Hematopoietic multipotent progenitor cell treated with erythropoietin and hydrocortisone succinate and interleukin-3 and kit ligand, for 17 days (in vitro differentiated cells): ENCODE measurements around the gene PSMB3.
A peak's percentile ranks its signal among the peaks of the same experiment; 100 is the strongest.
"Not testable (repeated sequence)": the region's sequence is repeated elsewhere in the genome, so short reads cannot be mapped to it uniquely, and the experiment has no call there.

Experiments
- DNase-seq: peaks from one replicate; pipeline ENCODE4 v3.0.0-alpha.2; 2015; ENCODE audit warnings: low spot score

PSMB3 gene

GRCh38 chr17:38749223-38750043 lies 3.1 kb upstream of the PSMB3 start:
- DNase-seq, result no peak

- DNase-seq, result no peak
Measured at GRCh38 chr17:38750044-38750311, 2.6 kb upstream of the PSMB3 start.

- no peak for DNase-seq
Measured at GRCh38 chr17:38750312-38751121, 2.0 kb upstream of the PSMB3 start.

DNA sequence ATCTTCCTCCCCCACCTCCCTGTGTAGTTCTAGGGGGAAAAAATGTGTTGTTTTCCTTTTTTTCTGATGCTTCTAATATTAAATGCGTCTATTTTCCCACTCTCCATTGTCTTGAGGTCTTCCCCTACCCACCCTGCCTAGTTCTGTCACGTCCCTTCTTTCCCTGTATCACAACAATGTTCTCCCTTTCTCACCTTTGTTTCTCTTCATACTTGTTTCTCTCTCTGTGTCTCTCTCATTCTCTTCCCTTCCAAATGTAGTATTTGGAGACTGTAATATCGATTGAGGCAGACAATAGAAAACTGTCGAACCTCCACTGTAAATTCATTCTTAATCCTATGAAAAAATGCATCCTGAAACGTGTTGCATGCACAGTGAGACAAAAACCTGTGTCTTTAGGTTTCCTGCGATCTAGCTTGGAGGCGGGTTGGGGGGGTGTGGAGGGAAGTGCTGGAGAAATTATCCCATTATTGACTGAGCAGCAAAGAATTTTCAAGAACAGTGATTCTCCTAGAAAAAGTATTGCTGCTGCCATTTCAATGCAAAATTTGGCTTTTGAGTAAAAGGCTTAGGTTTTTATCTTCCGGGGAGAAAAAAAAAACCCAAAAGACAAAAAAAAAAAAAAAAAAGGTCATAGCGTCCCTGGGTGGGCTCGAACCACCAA lies 1.3 kb upstream of the PSMB3 start:
- no peak for DNase-seq

DNA sequence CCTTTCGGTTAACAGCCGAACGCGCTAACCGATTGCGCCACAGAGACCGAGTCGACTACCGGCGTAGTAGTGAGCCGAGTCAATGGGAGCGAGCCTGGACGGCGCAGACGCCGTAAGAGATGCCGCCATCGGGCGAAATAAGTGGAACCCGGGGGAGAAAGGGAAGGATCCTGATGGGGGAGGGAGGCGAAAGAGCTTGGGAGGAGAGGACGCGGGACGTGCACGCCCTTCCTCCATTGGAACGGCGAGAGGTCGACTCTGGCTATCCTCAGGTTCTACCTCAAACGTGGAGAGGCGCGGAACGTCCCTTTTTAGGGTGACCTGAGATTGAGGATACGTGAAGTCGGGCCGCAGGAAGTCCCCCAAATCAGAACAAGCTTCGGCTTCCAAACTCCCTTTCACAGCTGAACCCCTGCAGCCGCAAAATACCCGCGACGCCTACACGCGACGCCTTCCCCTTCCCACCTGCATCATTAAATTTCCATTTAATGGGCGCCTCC lies 683 bp upstream of the PSMB3 start:
- peak; percentile 35 for DNase-seq

DNA sequence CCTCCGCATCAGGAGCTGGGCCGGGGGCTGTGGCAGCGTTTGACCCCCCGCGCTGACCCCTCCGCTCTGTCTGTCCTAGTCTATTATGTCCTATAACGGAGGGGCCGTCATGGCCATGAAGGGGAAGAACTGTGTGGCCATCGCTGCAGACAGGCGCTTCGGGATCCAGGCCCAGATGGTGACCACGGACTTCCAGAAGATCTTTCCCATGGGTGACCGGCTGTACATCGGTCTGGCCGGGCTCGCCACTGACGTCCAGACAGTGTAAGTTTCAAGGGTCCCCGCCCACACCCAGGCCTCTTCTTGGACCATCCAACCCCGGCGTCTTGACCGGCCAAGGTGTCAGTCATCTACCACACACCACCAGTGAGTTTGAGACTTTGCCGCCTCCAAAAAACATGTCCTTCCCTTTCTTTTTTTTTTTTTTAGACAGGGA lies 548 bp downstream of the PSMB3 start:
- DNase-seq, result no peak

DNA sequence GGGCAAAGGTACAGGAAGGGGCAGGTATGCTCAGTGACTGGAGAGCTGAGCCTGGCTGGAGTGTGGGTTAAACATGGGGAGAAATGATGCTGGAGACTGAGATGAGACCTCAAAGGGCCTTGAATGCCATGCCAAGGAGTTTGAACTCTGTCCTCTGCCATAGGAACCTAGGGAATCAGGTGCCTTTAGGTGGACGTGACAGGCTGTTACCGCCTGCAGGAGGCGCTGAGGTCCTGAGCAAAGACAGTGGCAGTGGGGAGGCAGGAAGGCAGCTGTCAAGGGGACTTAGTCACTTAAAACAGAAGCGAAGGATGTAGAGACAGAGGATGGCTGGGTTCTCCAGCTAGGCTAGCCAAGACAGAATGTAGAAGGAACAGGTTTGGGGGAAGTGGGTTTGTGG lies 9.1 kb downstream of the PSMB3 start:
- peak; percentile 46 for DNase-seq

- no peak for DNase-seq
Measured at GRCh38 chr17:38762231-38762630, 9.7 kb downstream of the PSMB3 start.

DNA sequence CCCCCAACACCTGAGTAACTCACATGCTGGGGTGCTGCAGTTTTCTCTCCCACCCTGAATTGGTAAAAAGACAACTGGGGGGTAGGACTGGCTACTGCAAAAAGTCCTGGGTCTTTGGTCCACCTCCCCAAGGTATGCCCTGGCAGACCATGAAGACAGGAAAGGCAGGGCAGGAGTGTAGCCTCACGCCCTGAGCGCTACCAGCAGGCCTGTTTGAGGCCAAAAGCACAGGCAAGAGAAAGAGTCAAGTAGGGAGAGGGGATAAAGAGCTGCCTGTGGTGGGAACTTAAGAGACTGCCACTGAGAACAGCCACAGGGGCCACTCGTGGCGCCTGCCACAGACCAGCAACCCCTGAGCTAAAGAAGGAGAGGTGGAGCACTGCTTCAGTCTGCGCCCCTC lies 13.8 kb downstream of the PSMB3 start:
- no peak for DNase-seq

- DNase-seq, result no peak
Measured at GRCh38 chr17:38768417-38768816, 15.9 kb downstream of the PSMB3 start.

GRCh38 chr17:38773258-38773657 lies 20.7 kb downstream of the PSMB3 start:
- no peak for DNase-seq

- no peak for DNase-seq
Measured at GRCh38 chr17:38777641-38778250, 25.2 kb downstream of the PSMB3 start.

- no peak for DNase-seq
Measured at GRCh38 chr17:38779965-38780752, 27.6 kb downstream of the PSMB3 start.

GRCh38 chr17:38783227-38783626 lies 30.7 kb downstream of the PSMB3 start:
- DNase-seq, result no peak

- no peak for DNase-seq
Measured at GRCh38 chr17:38786372-38786771, 33.8 kb downstream of the PSMB3 start.

DNA sequence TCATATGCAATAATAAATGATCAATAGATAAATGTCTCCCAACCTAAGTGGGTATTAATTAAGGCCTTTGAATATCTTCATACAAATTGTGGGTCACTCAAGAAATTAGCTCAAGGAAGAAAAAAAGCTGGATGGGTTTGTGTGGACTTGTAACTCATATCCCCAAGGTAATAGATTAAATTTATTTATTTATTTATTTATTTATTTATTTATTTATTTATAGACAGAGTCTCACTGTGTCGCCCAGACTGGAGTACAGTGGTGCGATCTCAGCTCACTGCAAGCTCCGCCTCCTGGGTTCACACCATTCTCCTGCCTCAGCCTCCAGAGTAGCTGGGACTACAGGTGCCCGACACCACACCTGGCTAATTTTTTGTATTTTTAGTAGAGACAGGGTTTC lies 35.5 kb downstream of the PSMB3 start:
- DNase-seq, result not testable (repeated sequence)

GRCh38 chr17:38789185-38789584 lies 36.6 kb downstream of the PSMB3 start:
- no peak for DNase-seq

DNA sequence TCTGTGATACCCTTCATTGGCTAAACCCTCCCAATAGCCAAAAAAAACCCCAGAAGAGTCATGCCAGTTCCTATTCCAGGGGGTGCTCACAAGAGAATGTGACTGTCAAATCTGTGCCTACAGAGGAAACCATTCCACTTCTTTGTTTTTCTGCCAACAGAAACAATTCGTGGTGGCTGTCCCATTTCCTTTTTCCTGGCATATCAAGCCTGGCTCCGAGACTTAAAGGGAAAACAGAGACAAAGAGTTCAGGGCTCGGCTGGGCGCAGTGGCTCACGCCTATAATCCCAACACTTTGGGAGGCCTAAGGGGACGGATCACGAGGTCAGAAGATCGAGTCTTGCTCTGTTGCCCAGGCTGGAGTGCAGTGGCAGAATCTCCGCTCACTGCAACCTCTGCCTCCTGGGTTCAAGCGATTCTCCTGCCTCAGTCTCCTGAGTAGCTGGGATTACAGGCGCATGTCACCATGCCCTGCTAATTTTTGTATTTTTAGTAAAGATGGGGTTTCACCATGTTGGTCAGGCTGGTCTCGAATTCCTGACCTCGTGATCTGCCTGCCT lies 37.7 kb downstream of the PSMB3 start:
- DNase-seq, result not testable (repeated sequence)

DNA sequence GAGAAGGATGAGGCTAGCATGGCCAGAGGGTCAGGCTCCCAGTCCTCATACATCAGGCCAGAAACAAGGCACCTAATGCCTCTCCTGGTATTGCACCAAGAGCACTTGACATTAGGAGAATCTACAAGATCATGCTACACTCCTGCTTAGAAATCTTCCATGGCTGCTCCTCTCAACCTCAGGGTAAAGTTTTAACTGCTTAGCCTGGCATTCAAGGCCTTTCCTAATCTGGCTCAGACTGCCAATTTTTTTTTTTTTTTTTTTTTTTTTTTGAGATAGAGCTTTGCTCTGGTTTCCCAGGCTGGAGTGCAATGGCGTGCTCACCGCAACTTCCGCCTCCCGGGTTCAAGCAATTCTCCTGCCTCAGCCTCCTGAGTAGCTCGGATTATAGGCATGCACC lies 38.6 kb downstream of the PSMB3 start:
- DNase-seq, result no peak

- no peak for DNase-seq
Measured at GRCh38 chr17:38794221-38794620, 41.7 kb downstream of the PSMB3 start.

DNA sequence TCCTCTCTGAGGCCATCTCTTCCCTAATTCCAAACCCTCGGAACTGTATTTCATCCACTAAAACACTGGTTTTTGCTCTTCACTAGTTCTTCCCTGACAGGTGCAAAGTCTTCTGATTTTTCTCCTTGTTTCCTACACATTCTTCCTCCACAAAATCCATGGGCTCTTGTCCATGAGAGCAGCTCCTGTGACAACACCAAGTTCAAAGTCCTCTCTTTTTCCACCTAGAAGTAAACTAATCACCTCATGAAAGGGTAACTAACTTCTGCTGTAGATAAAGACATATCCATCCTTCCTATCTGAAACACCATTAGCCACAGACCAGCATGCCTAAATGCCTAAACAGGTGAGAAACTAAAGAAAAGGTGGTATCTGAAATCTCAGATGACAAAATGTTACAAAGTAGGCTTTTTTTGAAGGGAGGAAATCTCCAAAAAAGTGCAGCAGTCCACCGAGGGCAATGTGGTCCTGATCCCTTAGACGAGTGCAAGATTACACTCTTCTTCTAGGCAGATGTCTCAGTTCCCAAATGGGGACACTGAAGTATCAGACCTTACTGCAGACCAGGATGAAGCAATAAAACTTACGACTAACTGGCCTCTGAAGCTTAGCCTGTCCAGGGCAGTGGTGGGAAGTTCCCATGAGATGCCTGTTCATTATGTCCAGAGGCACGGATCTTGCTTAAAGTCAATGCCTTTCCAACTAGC lies 44.1 kb downstream of the PSMB3 start:
- DNase-seq, result no peak
